GM12801 (cell line): ENCODE data around the gene IRS1.

ENCODE experiments used
- TF ChIP-seq, protein P1 (sequence below): IDR thresholded peaks from one replicate; pipeline ENCODE4 v1.5.1; 2011; ENCODE audit warnings: control low read depth; ENCODE audit not compliant: insufficient read length; ENCODE audit errors: extremely low read depth

IRS1 gene

GRCh38 chr2:226772389-226773179 lies 27.0 kb downstream of the IRS1 start:
- TF ChIP-seq, protein P1, sequence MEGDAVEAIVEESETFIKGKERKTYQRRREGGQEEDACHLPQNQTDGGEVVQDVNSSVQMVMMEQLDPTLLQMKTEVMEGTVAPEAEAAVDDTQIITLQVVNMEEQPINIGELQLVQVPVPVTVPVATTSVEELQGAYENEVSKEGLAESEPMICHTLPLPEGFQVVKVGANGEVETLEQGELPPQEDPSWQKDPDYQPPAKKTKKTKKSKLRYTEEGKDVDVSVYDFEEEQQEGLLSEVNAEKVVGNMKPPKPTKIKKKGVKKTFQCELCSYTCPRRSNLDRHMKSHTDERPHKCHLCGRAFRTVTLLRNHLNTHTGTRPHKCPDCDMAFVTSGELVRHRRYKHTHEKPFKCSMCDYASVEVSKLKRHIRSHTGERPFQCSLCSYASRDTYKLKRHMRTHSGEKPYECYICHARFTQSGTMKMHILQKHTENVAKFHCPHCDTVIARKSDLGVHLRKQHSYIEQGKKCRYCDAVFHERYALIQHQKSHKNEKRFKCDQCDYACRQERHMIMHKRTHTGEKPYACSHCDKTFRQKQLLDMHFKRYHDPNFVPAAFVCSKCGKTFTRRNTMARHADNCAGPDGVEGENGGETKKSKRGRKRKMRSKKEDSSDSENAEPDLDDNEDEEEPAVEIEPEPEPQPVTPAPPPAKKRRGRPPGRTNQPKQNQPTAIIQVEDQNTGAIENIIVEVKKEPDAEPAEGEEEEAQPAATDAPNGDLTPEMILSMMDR = no peak

- TF ChIP-seq, protein P1 = no peak
Observed at GRCh38 chr2:226771067-226771466, 28.6 kb downstream of the IRS1 start.

- TF ChIP-seq, protein P1 = no peak
Observed at GRCh38 chr2:226767056-226767813, 32.4 kb downstream of the IRS1 start.

- TF ChIP-seq, protein P1 = no peak
Observed at GRCh38 chr2:226766352-226767055, 33.1 kb downstream of the IRS1 start.

- TF ChIP-seq, protein P1 = no peak
Observed at GRCh38 chr2:226763320-226763719, 36.3 kb downstream of the IRS1 start.

- TF ChIP-seq, protein P1 = no peak
Observed at GRCh38 chr2:226761195-226761583, 38.4 kb downstream of the IRS1 start.
